Prostate gland (tissue), 2 donors: Measurements from ENCODE around the gene CSTF3.

Experiments
- POLR2A ChIP-seq: fragments of 450-650 bp; IDR thresholded peaks from one replicate; pipeline ENCODE4 v1.6.1; 2016; ENCODE audit warnings: antibody characterized with exemption, mild to moderate bottlenecking
- POLR2AphosphoS5 ChIP-seq: sonication (generic); formaldehyde crosslinking; IDR thresholded peaks from one replicate; pipeline ENCODE4 v1.6.1; 2017; ENCODE audit warnings: antibody characterized with exemption
- TF ChIP-seq, protein P1 (sequence below), 4 experiments: fragments of 200-600 bp in 2 of 4; fragments of 450-650 bp in 2 of 4; sonication (generic) in 2 of 4; IDR thresholded peaks; 1 replicate in 3 of 4; 2 replicates in 1 of 4; pipeline ENCODE4 v1.5.1; 2016 to 2019; ENCODE audit warnings: antibody characterized with exemption in 4 of 4, mild to moderate bottlenecking in 2 of 4, moderate library complexity in 2 of 4

DNA sequence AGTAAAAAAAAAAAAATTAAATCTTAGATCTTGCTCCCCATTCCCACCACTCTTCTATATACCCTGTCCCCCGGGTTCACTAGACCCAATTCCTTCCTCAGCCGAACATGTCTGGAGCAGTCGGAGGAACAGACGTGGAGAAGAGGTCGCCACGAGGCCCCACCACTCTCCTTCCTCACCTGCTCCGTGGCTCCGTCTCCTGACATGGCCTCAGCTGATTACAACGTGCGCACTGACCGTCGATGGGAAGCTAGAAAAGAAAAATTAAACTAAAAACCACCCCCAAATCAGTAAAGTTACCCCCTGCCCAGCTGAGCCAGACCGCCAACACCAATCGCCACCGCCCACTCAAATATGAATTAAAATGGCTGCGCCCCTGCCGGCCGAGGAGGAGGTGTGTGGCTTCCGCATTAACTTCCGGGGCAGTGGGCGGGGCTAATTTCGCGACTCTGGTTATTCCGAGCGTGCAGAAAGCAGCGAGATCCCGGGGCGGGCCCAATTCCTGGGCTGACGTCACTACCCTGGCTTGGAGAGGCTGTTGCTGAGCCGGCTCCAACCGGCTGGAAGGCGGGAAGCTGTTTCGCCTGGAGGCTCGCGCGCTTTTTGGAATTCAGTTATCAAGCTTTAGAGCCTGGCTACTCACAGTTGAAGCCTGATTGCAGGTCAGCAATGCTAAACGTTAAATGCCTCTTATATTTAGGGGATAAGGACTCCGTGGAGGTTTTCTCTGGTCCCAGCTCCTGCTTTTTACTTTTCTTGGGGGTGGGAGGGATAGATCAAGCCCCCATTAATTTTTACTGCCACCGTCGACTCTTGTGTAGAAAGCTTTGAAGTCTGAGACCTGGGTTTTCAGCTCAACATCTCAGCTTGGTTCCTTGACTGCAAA is at the start of gene CSTF3:
- TF ChIP-seq, protein P1, sequence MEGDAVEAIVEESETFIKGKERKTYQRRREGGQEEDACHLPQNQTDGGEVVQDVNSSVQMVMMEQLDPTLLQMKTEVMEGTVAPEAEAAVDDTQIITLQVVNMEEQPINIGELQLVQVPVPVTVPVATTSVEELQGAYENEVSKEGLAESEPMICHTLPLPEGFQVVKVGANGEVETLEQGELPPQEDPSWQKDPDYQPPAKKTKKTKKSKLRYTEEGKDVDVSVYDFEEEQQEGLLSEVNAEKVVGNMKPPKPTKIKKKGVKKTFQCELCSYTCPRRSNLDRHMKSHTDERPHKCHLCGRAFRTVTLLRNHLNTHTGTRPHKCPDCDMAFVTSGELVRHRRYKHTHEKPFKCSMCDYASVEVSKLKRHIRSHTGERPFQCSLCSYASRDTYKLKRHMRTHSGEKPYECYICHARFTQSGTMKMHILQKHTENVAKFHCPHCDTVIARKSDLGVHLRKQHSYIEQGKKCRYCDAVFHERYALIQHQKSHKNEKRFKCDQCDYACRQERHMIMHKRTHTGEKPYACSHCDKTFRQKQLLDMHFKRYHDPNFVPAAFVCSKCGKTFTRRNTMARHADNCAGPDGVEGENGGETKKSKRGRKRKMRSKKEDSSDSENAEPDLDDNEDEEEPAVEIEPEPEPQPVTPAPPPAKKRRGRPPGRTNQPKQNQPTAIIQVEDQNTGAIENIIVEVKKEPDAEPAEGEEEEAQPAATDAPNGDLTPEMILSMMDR (IDR thresholded peaks at IDR 0.05): peak; percentile 54 to 94 (median 76)
- peak; percentile 74 for TF ChIP-seq POLR2A
- TF ChIP-seq POLR2AphosphoS5: peak; percentile 96
